ENCODE data around the gene BRD3OS. TPM values are rescaled to one million over a fixed set of nuclear protein-coding genes. Genes with fewer than 3 reads are reported as not detected.

Gene BRD3OS, protein sequence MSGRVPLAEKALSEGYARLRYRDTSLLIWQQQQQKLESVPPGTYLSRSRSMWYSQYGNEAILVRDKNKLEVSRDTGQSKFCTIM
- total RNA-seq (2016; rRNA removed; fragmentation: Illumina TruSeq; extraction: Trizol) (4.9 and 5.0 TPM in 2 replicates), polyA plus RNA-seq (2011; rRNA removed) (3.9 and 5.7 TPM in 2 replicates), polyA minus RNA-seq (2011; rRNA and poly(A)+ RNA removed; ENCODE audit: low replicate concordance) (5.6 and 12.7 TPM in 2 replicates), Bru-seq, nascent RNA (percentile 47 among the genes with signal in this experiment), BruChase-seq, experiment 1, labeled RNA remaining after a 6-hour chase (percentile 64 among the genes with signal in this experiment), BruChase-seq, experiment 2, labeled RNA remaining after a 2-hour chase (percentile 50 among the genes with signal in this experiment)
- 2.6 and 4.1 TPM in 2 replicates for total RNA-seq (2016; cell fraction: cytosol; rRNA removed; fragmentation: Illumina TruSeq; extraction: Trizol; ENCODE audit: low read depth)
- total RNA-seq (2016; cell fraction: insoluble cytoplasmic fraction; rRNA removed; fragmentation: Illumina TruSeq; extraction: Trizol), result 4.9 and 5.5 TPM in 2 replicates
- 10.3 and 11.9 TPM in 2 replicates for total RNA-seq (2016; cell fraction: membrane; rRNA removed; fragmentation: Illumina TruSeq; extraction: Trizol)
- 3.1 and 4.3 TPM in 2 replicates for total RNA-seq (2016; cell fraction: nucleus; rRNA removed; fragmentation: Illumina TruSeq; extraction: Trizol)
- 3.3 and 4.0 TPM in 2 replicates for polyA plus RNA-seq (2011; cell fraction: cytosol; rRNA removed)
- polyA plus RNA-seq (2011; cell fraction: nucleus; rRNA removed), result 3.3 and 3.7 TPM in 2 replicates
- polyA plus RNA-seq (2012), result 2.3 and 2.6 TPM in 2 replicates
- 4.5 and 6.0 TPM in 2 replicates for polyA plus RNA-seq (2016; cell fraction: cytosol; fragmentation: Illumina TruSeq; extraction: Trizol; ENCODE audit: low read depth)
- polyA plus RNA-seq (2016; cell fraction: insoluble cytoplasmic fraction; fragmentation: Illumina TruSeq; extraction: Trizol; ENCODE audit: low read depth), result 5.4 and 5.8 TPM in 2 replicates
- polyA plus RNA-seq (2016; cell fraction: membrane; fragmentation: Illumina TruSeq; extraction: Trizol; ENCODE audit: low read depth), result 8.8 and 10.1 TPM in 2 replicates
- polyA plus RNA-seq (2016; cell fraction: nucleus; fragmentation: Illumina TruSeq; extraction: Trizol; ENCODE audit: insufficient read depth, low read depth), result 4.3 and 5.4 TPM in 2 replicates
- 2.5 and 3.1 TPM in 2 replicates for polyA minus RNA-seq (2011; cell fraction: cytosol; rRNA and poly(A)+ RNA removed)
- polyA minus RNA-seq (2011; cell fraction: nucleus; rRNA and poly(A)+ RNA removed), result 1.5 and 2.1 TPM in 2 replicates
- long read RNA-seq, experiment 1, full-length matches to known transcripts, result 108 of 121 reads
- long read RNA-seq, experiment 1, partial matches to known transcripts, result 4 of 121 reads
- long read RNA-seq, experiment 1, other reads (novel, unspliced or antisense), result 9 of 121 reads
- long read RNA-seq, experiment 2, full-length matches to known transcripts, result 9 of 17 reads
- long read RNA-seq, experiment 2, partial matches to known transcripts, result 2 of 17 reads
- long read RNA-seq, experiment 2, other reads (novel, unspliced or antisense), result 6 of 17 reads

DNA sequence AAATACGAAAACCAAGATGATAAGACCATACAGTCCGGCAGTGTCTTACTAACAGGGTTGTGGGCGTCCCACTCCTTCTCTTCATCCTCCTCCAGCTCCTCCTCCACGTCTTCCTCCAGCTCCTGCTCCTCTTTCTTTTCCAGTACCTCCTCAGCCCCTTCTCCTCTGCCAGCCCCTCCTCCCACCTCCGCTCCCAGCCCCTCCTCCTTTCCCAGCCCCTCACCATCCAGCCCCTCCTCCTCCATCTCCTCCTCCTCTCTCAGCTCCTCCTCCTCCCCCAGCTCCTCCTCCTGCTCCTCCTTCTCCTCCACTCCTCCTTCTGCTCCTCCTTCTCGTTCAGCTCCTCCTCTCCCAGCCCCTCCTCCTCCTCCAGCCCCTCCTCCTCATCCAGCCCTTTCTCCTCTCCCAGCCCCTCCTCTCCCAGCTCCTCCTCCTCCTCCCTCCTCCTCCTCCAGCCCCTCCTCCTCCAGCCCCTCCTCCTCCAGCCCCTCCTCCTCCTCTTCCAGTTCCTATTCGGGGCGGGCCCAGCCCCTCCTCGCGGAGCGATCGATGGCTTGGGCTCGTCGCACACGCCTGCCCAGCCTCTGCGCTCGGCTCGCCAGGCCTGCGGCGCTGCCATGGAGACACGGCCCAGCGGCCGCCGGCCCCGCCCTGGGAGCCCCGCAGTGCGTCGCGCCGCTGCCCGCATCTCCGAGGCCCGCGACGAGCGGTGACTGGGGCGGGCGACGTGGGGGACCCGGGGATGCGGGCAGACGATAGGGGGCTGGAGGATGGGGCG lies at the start of gene BRD3OS:
TSS of gene BRD3OS (plus strand) at position 654 of the 778 bp plus-strand sequence. CDS start 1,267 bp downstream, outside the sequence.
- no peaks in the 10 kb centered on the region for H3K9me3 ChIP-seq (ENCODE audit: low read length)
- DNase-seq (ENCODE audit: low spot score) (peak; percentile 88), ATAC-seq (peak; percentile 91), FAIRE-seq (peak; percentile 90)
- ChIA-PET CTCF (ENCODE audit: low intra/inter-chr PET ratio, low total read pairs) (no interaction called here), POLR2A (interaction anchor here (0.5 to 1.3 kb wide), 10 partner anchors 32 to 655 kb away, joined by 3 to 5 read pairs (median 4); no protein-coding TSS in a partner anchor)
- H3K4me2 ChIP-seq (ENCODE audit: low read depth, low read length), result peak within 1 kb of the TSS; percentile 89
- WGBS (ENCODE audit: low lambda C conversion rate), result 4% methylated on average over 41 of the region's 43 CpGs
- no peak within 1 kb of the TSS for H2AFZ ChIP-seq (ENCODE audit: low read length)
- H3K4me1 ChIP-seq (ENCODE audit: insufficient read depth, low read length), result peaks cover 29% of the 10 kb centered on the region
- intact Hi-C loops (cut with micrococcal nuclease; ENCODE audit: unreplicated experiment) (loop anchor here (5.0 kb wide), 1 partner anchor 42 kb away; the partner anchor contains the start of gene BRD3), in situ Hi-C loops (cut with HindIII; ENCODE audit: extremely low pct_ligation_motif_present, low pct_unique_long_range_greater_than_20kb) (no loop called here)
- H3K27me3 ChIP-seq (ENCODE audit: control insufficient read depth in 1 of 2, insufficient read depth in 2 of 2, low read length in 2 of 2), result no peaks in the 10 kb centered on the region
- no peaks in the 10 kb centered on the region for H3K79me2 ChIP-seq (ENCODE audit: insufficient read depth, low read length)
- peak within 1 kb of the TSS; percentile 75 to 85 (median 77) for H3K4me3 ChIP-seq (replicated peaks in 1 of 3; ENCODE audit: insufficient read depth in 1 of 3, low read depth in 2 of 3, low read length in 3 of 3)
- peak within 1 kb of the TSS; percentile 55 for H3K9ac ChIP-seq (ENCODE audit: insufficient read depth, low read depth, low read length)
- no TSS peak for BruUV-seq (replicated peaks)
- H3K27ac ChIP-seq (ENCODE audit: extremely low read length, insufficient read depth, low read length), result no peak within 1 kb of the TSS
- no peaks in the 10 kb centered on the region; a peak in 1 of 5 replicates for H3K36me3 ChIP-seq (replicated peaks in 1 of 2; ENCODE audit: control insufficient read depth in 1 of 2, insufficient read depth in 2 of 2, low read length in 2 of 2)
- no peaks in the 10 kb centered on the region for H4K20me1 ChIP-seq (ENCODE audit: insufficient read depth, low read length)
- no peak for TF ChIP-seq ZNF101 (CRISPR knock-in tag; IDR thresholded peaks at IDR 0.05; ENCODE audit: borderline replicate concordance, low read depth)
- no peak for TF ChIP-seq ZNF546 (CRISPR knock-in tag; conservative IDR thresholded peaks at IDR 0.05)
- TF ChIP-seq FOXK2 (IDR thresholded peaks at IDR 0.05), result no peak
- TF ChIP-seq ZNF782 (CRISPR knock-in tag; IDR thresholded peaks at IDR 0.05; ENCODE audit: borderline replicate concordance), result no peak
- TF ChIP-seq ZNF264 (CRISPR knock-in tag; IDR thresholded peaks at IDR 0.05), result no peak
- peak; percentile 79; the same call in 1 of the 2 replicates for TF ChIP-seq TARDBP (CRISPR knock-in tag; IDR thresholded peaks at IDR 0.05)
- TF ChIP-seq, protein P1, sequence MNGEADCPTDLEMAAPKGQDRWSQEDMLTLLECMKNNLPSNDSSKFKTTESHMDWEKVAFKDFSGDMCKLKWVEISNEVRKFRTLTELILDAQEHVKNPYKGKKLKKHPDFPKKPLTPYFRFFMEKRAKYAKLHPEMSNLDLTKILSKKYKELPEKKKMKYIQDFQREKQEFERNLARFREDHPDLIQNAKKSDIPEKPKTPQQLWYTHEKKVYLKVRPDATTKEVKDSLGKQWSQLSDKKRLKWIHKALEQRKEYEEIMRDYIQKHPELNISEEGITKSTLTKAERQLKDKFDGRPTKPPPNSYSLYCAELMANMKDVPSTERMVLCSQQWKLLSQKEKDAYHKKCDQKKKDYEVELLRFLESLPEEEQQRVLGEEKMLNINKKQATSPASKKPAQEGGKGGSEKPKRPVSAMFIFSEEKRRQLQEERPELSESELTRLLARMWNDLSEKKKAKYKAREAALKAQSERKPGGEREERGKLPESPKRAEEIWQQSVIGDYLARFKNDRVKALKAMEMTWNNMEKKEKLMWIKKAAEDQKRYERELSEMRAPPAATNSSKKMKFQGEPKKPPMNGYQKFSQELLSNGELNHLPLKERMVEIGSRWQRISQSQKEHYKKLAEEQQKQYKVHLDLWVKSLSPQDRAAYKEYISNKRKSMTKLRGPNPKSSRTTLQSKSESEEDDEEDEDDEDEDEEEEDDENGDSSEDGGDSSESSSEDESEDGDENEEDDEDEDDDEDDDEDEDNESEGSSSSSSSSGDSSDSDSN (CRISPR knock-in tag; IDR thresholded peaks at IDR 0.05), result no peak; the same call in 1 of the 2 replicates
- no peak for TF ChIP-seq RCOR2 (CRISPR knock-in tag; IDR thresholded peaks at IDR 0.05)
- TF ChIP-seq, protein P2, sequence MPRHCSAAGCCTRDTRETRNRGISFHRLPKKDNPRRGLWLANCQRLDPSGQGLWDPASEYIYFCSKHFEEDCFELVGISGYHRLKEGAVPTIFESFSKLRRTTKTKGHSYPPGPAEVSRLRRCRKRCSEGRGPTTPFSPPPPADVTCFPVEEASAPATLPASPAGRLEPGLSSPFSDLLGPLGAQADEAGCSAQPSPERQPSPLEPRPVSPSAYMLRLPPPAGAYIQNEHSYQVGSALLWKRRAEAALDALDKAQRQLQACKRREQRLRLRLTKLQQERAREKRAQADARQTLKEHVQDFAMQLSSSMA (CRISPR knock-in tag; IDR thresholded peaks at IDR 0.05), result no peak
- no peak for TF ChIP-seq ZNF205 (CRISPR knock-in tag; IDR thresholded peaks at IDR 0.05)
- TF ChIP-seq ZNF724P (CRISPR knock-in tag; IDR thresholded peaks at IDR 0.05; ENCODE audit: borderline replicate concordance), result peak; percentile 54; the same call in 1 of the 2 replicates
- TF ChIP-seq, protein P3, sequence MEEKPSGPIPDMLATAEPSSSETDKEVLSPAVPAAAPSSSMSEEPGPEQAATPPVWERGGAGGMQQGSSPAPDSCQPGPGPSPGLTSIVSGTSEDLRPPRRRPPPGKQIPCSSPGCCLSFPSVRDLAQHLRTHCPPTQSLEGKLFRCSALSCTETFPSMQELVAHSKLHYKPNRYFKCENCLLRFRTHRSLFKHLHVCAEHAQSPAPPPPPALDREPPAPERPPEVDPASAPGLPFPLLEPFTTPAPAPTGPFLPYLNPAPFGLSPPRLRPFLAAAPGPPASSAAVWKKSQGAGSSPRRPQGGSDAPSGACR (CRISPR knock-in tag; IDR thresholded peaks at IDR 0.05), result no peak
- TF ChIP-seq, protein P4, sequence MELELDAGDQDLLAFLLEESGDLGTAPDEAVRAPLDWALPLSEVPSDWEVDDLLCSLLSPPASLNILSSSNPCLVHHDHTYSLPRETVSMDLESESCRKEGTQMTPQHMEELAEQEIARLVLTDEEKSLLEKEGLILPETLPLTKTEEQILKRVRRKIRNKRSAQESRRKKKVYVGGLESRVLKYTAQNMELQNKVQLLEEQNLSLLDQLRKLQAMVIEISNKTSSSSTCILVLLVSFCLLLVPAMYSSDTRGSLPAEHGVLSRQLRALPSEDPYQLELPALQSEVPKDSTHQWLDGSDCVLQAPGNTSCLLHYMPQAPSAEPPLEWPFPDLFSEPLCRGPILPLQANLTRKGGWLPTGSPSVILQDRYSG (CRISPR knock-in tag; IDR thresholded peaks at IDR 0.05), result no peak
